ENCODE results near the gene SIX4. TPM values are rescaled to one million over a fixed set of nuclear protein-coding genes. Genes with fewer than 3 reads are reported as not detected.
A peak's percentile ranks its signal among the peaks of the same experiment; 100 is the strongest.

The SIX4 gene
- total RNA-seq, 6 experiments from 2014 or later: 14.4 to 19.6 (median 17.0) TPM

- Mint-ChIP-seq H3K9me3 (no peaks in the 10 kb centered on the region), H3K4me3 (peak overlapping the region; percentile 98), H3K36me3 (ENCODE audit: low read depth) (peaks cover 17% of the 10 kb centered on the region; the same call in 1 of the 2 replicates), H3K4me1 (ENCODE audit: low read depth) (peaks cover 31% of the 10 kb centered on the region), H3K27ac (peak overlapping the region; percentile 84), H3K27me3 (ENCODE audit: insufficient read depth) (no peaks in the 10 kb centered on the region; the same call in 1 of the 2 replicates)
- TF ChIP-seq CTCF (IDR thresholded peaks at IDR 0.05): peak; percentile 69
- DNase-seq: peak; percentile 47
Measured at GRCh38 chr14:60721326-60722106, 2.6 kb downstream of the SIX4 start.

GRCh38 chr14:60720962-60721325 is 3.2 kb downstream of the SIX4 start:
- TF ChIP-seq CTCF (IDR thresholded peaks at IDR 0.05): no peak
- DNase-seq: no peak
- peaks cover 17% of the 10 kb centered on the region; the same call in 1 of the 2 replicates for H3K36me3 Mint-ChIP-seq (ENCODE audit: low read depth)
- H3K9me3 Mint-ChIP-seq: no peaks in the 10 kb centered on the region
- no peaks in the 10 kb centered on the region; the same call in 1 of the 2 replicates for H3K27me3 Mint-ChIP-seq (ENCODE audit: insufficient read depth)
- H3K4me1 Mint-ChIP-seq (ENCODE audit: low read depth): peaks cover 31% of the 10 kb centered on the region
- peak overlapping the region; percentile 72 for H3K27ac Mint-ChIP-seq
- H3K4me3 Mint-ChIP-seq: peak overlapping the region; percentile 98

- Mint-ChIP-seq H3K27ac (peak overlapping the region; percentile 72), H3K4me3 (peak overlapping the region; percentile 98)
Measured at GRCh38 chr14:60720391-60720790, 3.8 kb downstream of the SIX4 start.

GRCh38 chr14:60713513-60713912 is 10.6 kb downstream of the SIX4 start:
- H3K4me1 Mint-ChIP-seq (ENCODE audit: low read depth): peaks cover 12% of the 10 kb centered on the region
- H3K4me3 Mint-ChIP-seq: no peak overlapping the region
- H3K27ac Mint-ChIP-seq: no peak overlapping the region
- H3K9me3 Mint-ChIP-seq: no peaks in the 10 kb centered on the region
- TF ChIP-seq CTCF (IDR thresholded peaks at IDR 0.05): no peak
- no peak for DNase-seq
- peaks cover 23% of the 10 kb centered on the region for H3K36me3 Mint-ChIP-seq (ENCODE audit: low read depth)
- no peaks in the 10 kb centered on the region for H3K27me3 Mint-ChIP-seq (ENCODE audit: insufficient read depth)

More at GRCh38 chr14:60720391-60720790, 3.8 kb downstream of the SIX4 start:
- TF ChIP-seq CTCF (IDR thresholded peaks at IDR 0.05): no peak
- H3K9me3 Mint-ChIP-seq: no peaks in the 10 kb centered on the region
- peaks cover 31% of the 10 kb centered on the region for H3K4me1 Mint-ChIP-seq (ENCODE audit: low read depth)
- H3K36me3 Mint-ChIP-seq (ENCODE audit: low read depth): peaks cover 17% of the 10 kb centered on the region; the same call in 1 of the 2 replicates
- DNase-seq: no peak
- no peaks in the 10 kb centered on the region; the same call in 1 of the 2 replicates for H3K27me3 Mint-ChIP-seq (ENCODE audit: insufficient read depth)

GRCh38 chr14:60710494-60710893 is 13.7 kb downstream of the SIX4 start:
- DNase-seq: no peak
- Mint-ChIP-seq H3K4me1 (ENCODE audit: low read depth) (peaks cover 7% of the 10 kb centered on the region), H3K9me3 (no peaks in the 10 kb centered on the region), H3K36me3 (ENCODE audit: low read depth) (peaks cover 18% of the 10 kb centered on the region), H3K27me3 (ENCODE audit: insufficient read depth) (no peaks in the 10 kb centered on the region; the same call in 1 of the 2 replicates), H3K27ac (no peak overlapping the region), H3K4me3 (no peak overlapping the region)
- TF ChIP-seq CTCF (IDR thresholded peaks at IDR 0.05): no peak

Measured in HFFc6 (cell line).